Cardiac muscle cell (in vitro differentiated cells and primary cell): ENCODE measurements around the gene CRAT. TPM values are rescaled to one million over a fixed set of nuclear protein-coding genes. Genes with fewer than 3 reads are reported as not detected.

Experiments used
- DNase-seq, 2 donors: peaks; one replicate each; pipeline versions ENCODE4 v3.0.0 to v3.0.0-alpha.2; 2010 to 2017; ENCODE audit warnings: low read depth in 1 of 2, low spot score in 1 of 2
- H3K27ac ChIP-seq: fragments of 200-600 bp; sonication (generic); 2 replicates; pipeline ENCODE4 v1.5.1; 2016
- H3K27me3 ChIP-seq: fragments of 200-600 bp; sonication (generic); 2 replicates; pipeline ENCODE4 v1.6.0; 2016; ENCODE audit warnings: control low read depth
- H3K36me3 ChIP-seq: fragments of 200-600 bp; sonication (generic); 2 replicates; pipeline ENCODE4 v1.5.1; 2016; ENCODE audit warnings: control low read depth
- H3K4me1 ChIP-seq: fragments of 200-600 bp; sonication (generic); 2 replicates; pipeline ENCODE4 v1.8.1; 2017; ENCODE audit warnings: low read depth, mild to moderate bottlenecking, mixed run types
- H3K4me3 ChIP-seq: fragments of 200-600 bp; sonication (generic); 2 replicates; pipeline ENCODE4 v1.5.1; 2016; ENCODE audit warnings: mild to moderate bottlenecking
- H3K9me3 ChIP-seq: fragments of 200-600 bp; sonication (generic); 2 replicates; pipeline ENCODE4 v1.5.1; 2017; ENCODE audit warnings: low read depth, mild to moderate bottlenecking, control low read depth
- polyA plus RNA-seq: library from polyadenylated mRNA; unstranded; fragments of >200 nt; fragmentation: Nextera tagmentation; extraction: Ambion mirVana; gene quantifications from 2 replicates; pipeline ENCODE4 v1.2.1, GENCODE V29; 2016
- total RNA-seq: library from RNA; depleted of rRNA; stranded (reverse); fragments of >200 nt; gene quantifications from 2 replicates; pipeline ENCODE4 v1.2.3, GENCODE V29; 2016
- TF ChIP-seq, protein P1 (sequence below): IDR thresholded peaks from 2 replicates; pipeline ENCODE4 v1.5.1; 2012; ENCODE audit warnings: low read depth, mild to moderate bottlenecking, low read length

Gene CRAT
- total and polyA plus RNA-seq, 2 experiments from 2014 or later, result 80.6 to 81.6 TPM

GRCh38 chr9:129095170-129095667 lies 15.4 kb downstream of the CRAT start:
- TF ChIP-seq, protein P1, sequence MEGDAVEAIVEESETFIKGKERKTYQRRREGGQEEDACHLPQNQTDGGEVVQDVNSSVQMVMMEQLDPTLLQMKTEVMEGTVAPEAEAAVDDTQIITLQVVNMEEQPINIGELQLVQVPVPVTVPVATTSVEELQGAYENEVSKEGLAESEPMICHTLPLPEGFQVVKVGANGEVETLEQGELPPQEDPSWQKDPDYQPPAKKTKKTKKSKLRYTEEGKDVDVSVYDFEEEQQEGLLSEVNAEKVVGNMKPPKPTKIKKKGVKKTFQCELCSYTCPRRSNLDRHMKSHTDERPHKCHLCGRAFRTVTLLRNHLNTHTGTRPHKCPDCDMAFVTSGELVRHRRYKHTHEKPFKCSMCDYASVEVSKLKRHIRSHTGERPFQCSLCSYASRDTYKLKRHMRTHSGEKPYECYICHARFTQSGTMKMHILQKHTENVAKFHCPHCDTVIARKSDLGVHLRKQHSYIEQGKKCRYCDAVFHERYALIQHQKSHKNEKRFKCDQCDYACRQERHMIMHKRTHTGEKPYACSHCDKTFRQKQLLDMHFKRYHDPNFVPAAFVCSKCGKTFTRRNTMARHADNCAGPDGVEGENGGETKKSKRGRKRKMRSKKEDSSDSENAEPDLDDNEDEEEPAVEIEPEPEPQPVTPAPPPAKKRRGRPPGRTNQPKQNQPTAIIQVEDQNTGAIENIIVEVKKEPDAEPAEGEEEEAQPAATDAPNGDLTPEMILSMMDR, result no peak
- Histone ChIP-seq H3K4me1 (no peaks in the 10 kb centered on the region), H3K36me3 (no peaks in the 10 kb centered on the region), H3K9me3 (no peaks in the 10 kb centered on the region), H3K27ac (no peak overlapping the region), H3K4me3 (no peak overlapping the region), H3K27me3 (no peaks in the 10 kb centered on the region)
- DNase-seq, result no peak

GRCh38 chr9:129094387-129095169 lies 16.0 kb downstream of the CRAT start:
- no peak for DNase-seq
- H3K4me1 ChIP-seq, result no peaks in the 10 kb centered on the region
- H3K9me3 ChIP-seq, result no peaks in the 10 kb centered on the region
- no peak overlapping the region for H3K4me3 ChIP-seq
- H3K27me3 ChIP-seq, result no peaks in the 10 kb centered on the region
- H3K36me3 ChIP-seq, result no peaks in the 10 kb centered on the region
- H3K27ac ChIP-seq, result no peak overlapping the region
- TF ChIP-seq, protein P1, result no peak

- no peaks in the 10 kb centered on the region for H3K9me3 ChIP-seq
- no peaks in the 10 kb centered on the region for H3K27me3 ChIP-seq
- DNase-seq, result no peak
- no peaks in the 10 kb centered on the region for H3K36me3 ChIP-seq
- H3K27ac ChIP-seq, result no peak overlapping the region
- TF ChIP-seq, protein P1, result no peak
- no peaks in the 10 kb centered on the region for H3K4me1 ChIP-seq
- no peak overlapping the region for H3K4me3 ChIP-seq
Observed at GRCh38 chr9:129093602-129094386, 16.8 kb downstream of the CRAT start.

GRCh38 chr9:129089246-129089645 lies 21.3 kb downstream of the CRAT start:
- no peaks in the 10 kb centered on the region for H3K4me1 ChIP-seq
- H3K9me3 ChIP-seq, result no peaks in the 10 kb centered on the region
- no peak overlapping the region for H3K4me3 ChIP-seq
- TF ChIP-seq, protein P1, result no peak
- H3K27ac ChIP-seq, result no peak overlapping the region
- no peaks in the 10 kb centered on the region for H3K27me3 ChIP-seq
- H3K36me3 ChIP-seq, result peaks cover 11% of the 10 kb centered on the region
- DNase-seq, result no peak

- H3K27me3 ChIP-seq, result no peaks in the 10 kb centered on the region
- peaks cover 11% of the 10 kb centered on the region for H3K36me3 ChIP-seq
- no peak overlapping the region for H3K4me3 ChIP-seq
- H3K4me1 ChIP-seq, result peaks cover 6% of the 10 kb centered on the region
- no peaks in the 10 kb centered on the region for H3K9me3 ChIP-seq
- H3K27ac ChIP-seq, result no peak overlapping the region
- TF ChIP-seq, protein P1, result no peak
- no peak for DNase-seq
Observed at GRCh38 chr9:129084087-129084486, 26.5 kb downstream of the CRAT start.
